HepG2 (cell line): ENCODE data around the gene CTSZ. TPM values are rescaled to one million over a fixed set of nuclear protein-coding genes. Genes with fewer than 3 reads are reported as not detected.

Experiments used
- AHDC1 ChIP-seq: sonication (generic); formaldehyde crosslinking; IDR thresholded peaks from 2 replicates; pipeline ENCODE4 v1.5.1; 2020; ENCODE audit warnings: mild to moderate bottlenecking, missing genetic modification reagents, borderline replicate concordance
- ASH2L ChIP-seq: fragments of 300-600, 200-600 bp; sonication (generic); IDR thresholded peaks from 2 replicates; pipeline ENCODE4 v1.7.0; 2017; ENCODE audit warnings: low read depth, mild to moderate bottlenecking, moderate library complexity, mixed read lengths, low read length; ENCODE audit not compliant: insufficient read length
- ELF3 ChIP-seq: IDR thresholded peaks from 2 replicates; pipeline ENCODE4 v1.6.1; 2016; ENCODE audit warnings: missing genetic modification reagents, missing compliant biosample characterization
- HNRNPLL ChIP-seq: fragments of 200-400 bp; formaldehyde crosslinking; IDR thresholded peaks from 2 replicates; pipeline ENCODE4 v1.6.1; 2017; ENCODE audit warnings: mild to moderate bottlenecking, low read depth, low read length; ENCODE audit not compliant: poor library complexity, severe bottlenecking
- PCBP1 ChIP-seq: fragments of 200-400 bp; formaldehyde crosslinking; IDR thresholded peaks from 2 replicates; pipeline ENCODE4 v1.6.1; 2017; ENCODE audit warnings: mild to moderate bottlenecking, low read depth, low read length, borderline replicate concordance
- RNF2 ChIP-seq: fragments of 450-650 bp; conservative IDR thresholded peaks from 2 replicates; pipeline ENCODE4 v1.6.1; 2016; ENCODE audit warnings: low read depth
- SP1 ChIP-seq, 2 experiments: fragments of 450-650 bp in 1 of 2; sonication (generic) in 1 of 2; formaldehyde crosslinking in 1 of 2; IDR thresholded peaks; 2 replicates each; pipeline versions ENCODE4 v1.4.0 to v1.6.1; 2016 to 2020; ENCODE audit warnings: missing genetic modification reagents in 1 of 2
- ZNF235 ChIP-seq: sonication (generic); formaldehyde crosslinking; IDR thresholded peaks from 2 replicates; pipeline ENCODE4 v1.8.1; 2023; ENCODE audit warnings: mild to moderate bottlenecking, missing genetic modification reagents, borderline replicate concordance
- ZNF503 ChIP-seq: sonication (generic); formaldehyde crosslinking; IDR thresholded peaks from 2 replicates; pipeline ENCODE4 v1.4.0; 2020; ENCODE audit warnings: missing genetic modification reagents
- ZNF646 ChIP-seq: sonication (generic); formaldehyde crosslinking; IDR thresholded peaks from 2 replicates; pipeline ENCODE4 v1.9.0; 2021; ENCODE audit warnings: mild to moderate bottlenecking, missing genetic modification reagents
- ZNF816 ChIP-seq: sonication (generic); formaldehyde crosslinking; IDR thresholded peaks from 2 replicates; pipeline ENCODE4 v1.8.0; 2022; ENCODE audit warnings: missing genetic modification reagents, mild to moderate bottlenecking, borderline replicate concordance
- polyA plus RNA-seq, 8 experiments: library from polyadenylated mRNA; depleted of rRNA in 3 of 8; stranded (reverse) in 7 of 8; unstranded in 1 of 8; fragments of >200 nt; fragmentation: Illumina TruSeq in 4 of 8; extraction: Trizol in 4 of 8; gene quantifications; 2 replicates each; pipeline versions ENCODE4 v1.2.1 to v1.2.3, GENCODE V29; 2011 to 2016; ENCODE audit warnings: low read depth in 4 of 8, missing spikeins in 1 of 8, mixed read lengths in 1 of 8; ENCODE audit not compliant: insufficient read depth in 1 of 8
- total RNA-seq, 5 experiments: library from RNA; depleted of rRNA; stranded (reverse); fragments of >200 nt; fragmentation: Illumina TruSeq; extraction: Trizol; gene quantifications; 2 replicates each; pipeline ENCODE4 v1.2.3, GENCODE V29; 2016; ENCODE audit warnings: low read depth in 1 of 5

CTSZ gene
- total and polyA plus RNA-seq, 2 of the 13 experiments (the other 11 are each of a cell fraction or from before 2014, with no cell fraction given): 0.33 TPM; not detected in 1

GRCh38 chr20:59015812-59016711 is 9.0 kb upstream of the CTSZ start (continued):
- peak; percentile 77; the same call in 1 of the 2 replicates for TF ChIP-seq AHDC1 (CRISPR knock-in tag)
- no peak for TF ChIP-seq HNRNPLL
- peak; percentile 46 for TF ChIP-seq ASH2L
- TF ChIP-seq SP1 (IDR thresholded peaks at IDR 0.05): no peak
- TF ChIP-seq SP1 (CRISPR knock-in tag; IDR thresholded peaks at IDR 0.05): peak; percentile 50; the same call in 1 of the 2 replicates
- peak; percentile 98 for TF ChIP-seq ZNF503 (CRISPR knock-in tag)
- no peak for TF ChIP-seq ZNF816
- no peak for TF ChIP-seq RNF2
- TF ChIP-seq PCBP1: no peak
- TF ChIP-seq ZNF235 (CRISPR knock-in tag): no peak
- peak; percentile 79 for TF ChIP-seq ELF3
- TF ChIP-seq ZNF646 (CRISPR knock-in tag): peak; percentile 61; the same call in 1 of the 2 replicates
